Astrocyte (in vitro differentiated cells and primary cell): ENCODE results near the gene FAM90A26.
"Not testable (repeated sequence)": the region's sequence is repeated elsewhere in the genome, so short reads cannot be mapped to it uniquely, and the experiment has no call there.

Experiments
- EZH2 ChIP-seq: IDR thresholded peaks from 2 replicates; pipeline ENCODE4 v1.6.1; 2012; ENCODE audit warnings: mild to moderate bottlenecking, low read length, inconsistent platforms; ENCODE audit not compliant: insufficient read depth
- TF ChIP-seq, protein P1 (sequence below): IDR thresholded peaks from 2 replicates; pipeline ENCODE4 v1.5.1; 2011; ENCODE audit warnings: low read depth, mild to moderate bottlenecking, inconsistent platforms, low read length, moderate library complexity; ENCODE audit not compliant: insufficient read depth

DNA sequence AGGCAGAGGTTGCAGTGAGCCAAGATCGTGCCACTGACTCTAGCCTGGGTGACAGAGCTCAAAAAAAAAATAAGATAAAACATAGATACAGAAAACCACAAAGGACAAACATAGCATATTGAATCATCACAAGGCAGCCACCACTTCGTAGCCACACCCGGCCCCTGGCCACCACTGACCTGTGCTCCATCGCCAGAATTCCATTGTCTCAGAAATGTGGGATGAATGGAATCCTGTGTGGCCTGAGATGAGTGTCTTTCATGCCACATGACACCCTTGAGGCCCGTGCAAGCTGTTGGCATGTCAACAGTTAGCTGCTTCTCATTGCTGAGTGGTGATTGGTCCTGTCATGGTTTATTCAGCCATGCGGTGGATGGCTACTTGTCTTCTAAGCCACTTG, 10.2 kb upstream of the FAM90A26 start:
- not testable (repeated sequence) for TF ChIP-seq EZH2
- TF ChIP-seq, protein P1, sequence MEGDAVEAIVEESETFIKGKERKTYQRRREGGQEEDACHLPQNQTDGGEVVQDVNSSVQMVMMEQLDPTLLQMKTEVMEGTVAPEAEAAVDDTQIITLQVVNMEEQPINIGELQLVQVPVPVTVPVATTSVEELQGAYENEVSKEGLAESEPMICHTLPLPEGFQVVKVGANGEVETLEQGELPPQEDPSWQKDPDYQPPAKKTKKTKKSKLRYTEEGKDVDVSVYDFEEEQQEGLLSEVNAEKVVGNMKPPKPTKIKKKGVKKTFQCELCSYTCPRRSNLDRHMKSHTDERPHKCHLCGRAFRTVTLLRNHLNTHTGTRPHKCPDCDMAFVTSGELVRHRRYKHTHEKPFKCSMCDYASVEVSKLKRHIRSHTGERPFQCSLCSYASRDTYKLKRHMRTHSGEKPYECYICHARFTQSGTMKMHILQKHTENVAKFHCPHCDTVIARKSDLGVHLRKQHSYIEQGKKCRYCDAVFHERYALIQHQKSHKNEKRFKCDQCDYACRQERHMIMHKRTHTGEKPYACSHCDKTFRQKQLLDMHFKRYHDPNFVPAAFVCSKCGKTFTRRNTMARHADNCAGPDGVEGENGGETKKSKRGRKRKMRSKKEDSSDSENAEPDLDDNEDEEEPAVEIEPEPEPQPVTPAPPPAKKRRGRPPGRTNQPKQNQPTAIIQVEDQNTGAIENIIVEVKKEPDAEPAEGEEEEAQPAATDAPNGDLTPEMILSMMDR, result not testable (repeated sequence)
